B cell (primary cell): ENCODE data around the gene ZYG11A. TPM values are rescaled to one million over a fixed set of nuclear protein-coding genes. Genes with fewer than 3 reads are reported as not detected.

ENCODE experiments used
- ATAC-seq: fragments of 200-7000 bp; cut with Tn5 transposase; one replicate; pipeline ENCODE4 v1.10.0; 2021; ENCODE audit warnings: low read depth, mild to moderate bottlenecking, moderate number of reproducible peaks, moderate library complexity
- CTCF ChIA-PET: fragments of 350-600 bp; sonication (Branson Sonifier 250); formaldehyde crosslinking; loops from one replicate; lab custom pipeline; 2021; ENCODE audit warnings: antibody characterized with exemption, inconsistent platforms; lab: Charles Lee
- POLR2A ChIA-PET: fragments of 350-600 bp; sonication (Branson Sonifier 250); formaldehyde crosslinking; loops from one replicate; lab custom pipeline; 2021; ENCODE audit warnings: antibody characterized with exemption; lab: Charles Lee
- DNase-seq: peaks from one replicate; pipeline ENCODE4 v3.0.0; 2013
- H2AFZ ChIP-seq: 2 replicates; pipeline ENCODE4 v1.6.1; 2012; ENCODE audit warnings: mild to moderate bottlenecking, low read depth, low read length; ENCODE audit not compliant: insufficient read depth, poor library complexity, severe bottlenecking
- H3K27ac ChIP-seq, 2 donors: 1 replicate in 1 of 2; 2 replicates in 1 of 2; pipeline ENCODE4 v1.5.1; 2012 to 2013; ENCODE audit warnings: low read length in 2 of 2, mild to moderate bottlenecking in 2 of 2, moderate library complexity in 1 of 2
- H3K27me3 ChIP-seq, 4 experiments: fragments of 200-600 bp in 1 of 4; sonication (generic) in 1 of 4; replicated peaks in 1 of 4; 1 replicate in 2 of 4; 2 replicates in 2 of 4; pipeline versions ENCODE4 v1.6.1 to v1.7.0; 2013 to 2016; ENCODE audit warnings: low read length in 3 of 4, mild to moderate bottlenecking in 2 of 4, mixed read lengths in 1 of 4, moderate library complexity in 1 of 4; ENCODE audit not compliant: insufficient read depth in 4 of 4, control insufficient read depth in 3 of 4; ENCODE audit errors: control extremely low read depth in 1 of 4
- H3K36me3 ChIP-seq, 2 experiments: replicated peaks in 1 of 2; 1 replicate in 1 of 2; 2 replicates in 1 of 2; pipeline versions ENCODE4 v1.6.1 to v1.7.1; 2013; ENCODE audit warnings: low read length in 1 of 2; ENCODE audit not compliant: insufficient read depth in 2 of 2, control insufficient read depth in 1 of 2; ENCODE audit errors: control extremely low read depth in 1 of 2, extremely low read depth in 1 of 2
- H3K4me1 ChIP-seq, 2 donors: fragments of 200-600 bp in 1 of 2; sonication (generic) in 1 of 2; 1 replicate in 1 of 2; 2 replicates in 1 of 2; pipeline versions ENCODE4 v1.5.1 to v1.6.1; 2013 to 2017; ENCODE audit warnings: low read length in 2 of 2; ENCODE audit not compliant: control insufficient read depth in 2 of 2, insufficient read depth in 2 of 2
- H3K4me2 ChIP-seq: replicated peaks from 2 replicates; pipeline ENCODE3; 2012; ENCODE audit warnings: mild to moderate bottlenecking, low read depth, low read length; ENCODE audit not compliant: poor library complexity, severe bottlenecking
- H3K4me3 ChIP-seq, 5 experiments: fragments of 200-600 bp in 1 of 5; sonication (generic) in 1 of 5; 1 replicate in 3 of 5; 2 replicates in 2 of 5; pipeline versions ENCODE4 v1.5.1 to v1.7.0; 2011 to 2016; ENCODE audit warnings: low read length in 4 of 5, mild to moderate bottlenecking in 4 of 5, low read depth in 2 of 5, control low read depth in 1 of 5, moderate library complexity in 1 of 5; ENCODE audit not compliant: insufficient read depth in 1 of 5; ENCODE audit errors: control extremely low read depth in 1 of 5, extremely low read depth in 1 of 5
- H3K79me2 ChIP-seq: fragments of 200-600 bp; sonication (generic); one replicate; pipeline ENCODE4 v1.6.0; 2016; ENCODE audit warnings: low read length; ENCODE audit not compliant: control insufficient read depth, insufficient read depth
- H3K9ac ChIP-seq: fragments of 200-600 bp; sonication (generic); 2 replicates; pipeline ENCODE4 v1.6.1; 2017; ENCODE audit warnings: mild to moderate bottlenecking, low read length, moderate library complexity
- H3K9me3 ChIP-seq, 3 donors: one replicate each; pipeline versions ENCODE4 v1.6.1 to v1.7.1; 2013; ENCODE audit warnings: low read length in 2 of 3; ENCODE audit not compliant: control insufficient read depth in 2 of 3, insufficient read depth in 1 of 3; ENCODE audit errors: control extremely low read depth in 1 of 3
- H4K20me1 ChIP-seq: 2 replicates; pipeline ENCODE4 v1.6.0; 2012; ENCODE audit warnings: mild to moderate bottlenecking, low read length; ENCODE audit not compliant: insufficient read depth, control insufficient read depth, poor library complexity, severe bottlenecking
- H3K27ac Mint-ChIP-seq: one replicate; pipeline ENCODE4 v1.8.0; 2021; ENCODE audit warnings: mixed read lengths
- H3K27me3 Mint-ChIP-seq: one replicate; pipeline ENCODE4 v1.8.0; 2021; ENCODE audit warnings: mixed read lengths
- H3K4me1 Mint-ChIP-seq: one replicate; pipeline ENCODE4 v1.8.0; 2021; ENCODE audit warnings: mixed read lengths
- H3K4me3 Mint-ChIP-seq: one replicate; pipeline ENCODE4 v1.8.0; 2021; ENCODE audit warnings: mixed read lengths
- H3K9me3 Mint-ChIP-seq: one replicate; pipeline ENCODE4 v1.8.0; 2022; ENCODE audit warnings: mixed read lengths; ENCODE audit not compliant: insufficient read depth
- EZH2 ChIP-seq: IDR thresholded peaks from 2 replicates; pipeline ENCODE4 v1.6.1; 2012; ENCODE audit warnings: borderline replicate concordance, low read depth, mild to moderate bottlenecking, moderate library complexity, low read length; ENCODE audit not compliant: insufficient read depth, poor library complexity, severe bottlenecking
- WGBS: methylation state at CpG from one replicate; pipeline ENCODE4 v1.1.5; 2013; ENCODE audit warnings: missing lambda C conversion rate; ENCODE audit not compliant: insufficient coverage; 5-methylcytosine and 5-hydroxymethylcytosine counted together
- intact Hi-C: fragments of 100-400 bp; cut with micrococcal nuclease; formaldehyde crosslinking; loops from one replicate; pipeline ENCODE4 v1.10.0; 2022
- polyA plus RNA-seq: library from polyadenylated mRNA; depleted of rRNA; stranded (reverse); fragments of >200 nt; gene quantifications from 2 replicates; pipeline ENCODE4 v1.2.3, GENCODE V29; 2012
- total RNA-seq, 2 donors: library from RNA; stranded (reverse); fragments of 120-200 nt in 1 of 2; gene quantifications; 1 replicate in 1 of 2; 2 replicates in 1 of 2; pipeline versions ENCODE4 v1.2.3 to v1.2.4, GENCODE V29; 2013 to 2022
- TF ChIP-seq, protein P1 (sequence below): fragments of 200-600 bp; IDR thresholded peaks from one replicate; pipeline ENCODE4 v1.8.0; 2022; ENCODE audit warnings: antibody characterized with exemption, mild to moderate bottlenecking

Gene ZYG11A
- total and polyA plus RNA-seq, 2 donors (not counting 1 experiment from before 2014, with no cell fraction given) = 0.24 to 1.5 TPM

DNA sequence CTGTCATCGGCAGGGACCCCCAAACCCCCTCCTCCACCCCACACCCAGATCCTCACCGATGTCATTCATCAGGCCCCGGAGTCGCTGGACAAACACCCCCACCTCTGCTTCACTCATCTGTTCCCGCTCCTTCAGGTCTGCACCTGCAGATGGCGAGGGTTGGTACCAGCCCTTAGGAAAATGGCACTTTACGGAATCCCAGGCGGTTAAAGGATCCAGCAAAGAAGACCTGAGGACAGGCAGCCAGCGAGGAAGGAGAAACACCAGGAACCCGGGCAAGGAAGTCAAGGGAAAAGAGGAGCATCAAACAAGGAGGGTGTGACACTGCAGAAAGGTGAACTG lies 65.2 kb downstream of the ZYG11A start:
- Histone ChIP-seq H4K20me1 (no peaks in the 10 kb centered on the region), H3K9ac (no peak overlapping the region), H3K79me2 (no peaks in the 10 kb centered on the region), H3K4me1 (no peaks in the 10 kb centered on the region), H3K4me2 (no peak overlapping the region), H3K9me3 (no peaks in the 10 kb centered on the region), H3K27ac (no peak overlapping the region), H3K27me3 (no peaks in the 10 kb centered on the region), H3K36me3 (peaks cover 0 to 5% of the 10 kb centered on the region in 2 experiments), H3K4me3 (no peak overlapping the region), H2AFZ (no peak overlapping the region)
- no peak overlapping the region for H3K4me3 Mint-ChIP-seq
- ATAC-seq (no peak), DNase-seq (no peak)
- no peaks in the 10 kb centered on the region for H3K4me1 Mint-ChIP-seq
- no peaks in the 10 kb centered on the region for H3K27me3 Mint-ChIP-seq
- ChIA-PET CTCF (no interaction called here), POLR2A (no interaction called here)
- intact Hi-C loops = no loop called here
- no peaks in the 10 kb centered on the region for H3K9me3 Mint-ChIP-seq
- TF ChIP-seq, protein P1, sequence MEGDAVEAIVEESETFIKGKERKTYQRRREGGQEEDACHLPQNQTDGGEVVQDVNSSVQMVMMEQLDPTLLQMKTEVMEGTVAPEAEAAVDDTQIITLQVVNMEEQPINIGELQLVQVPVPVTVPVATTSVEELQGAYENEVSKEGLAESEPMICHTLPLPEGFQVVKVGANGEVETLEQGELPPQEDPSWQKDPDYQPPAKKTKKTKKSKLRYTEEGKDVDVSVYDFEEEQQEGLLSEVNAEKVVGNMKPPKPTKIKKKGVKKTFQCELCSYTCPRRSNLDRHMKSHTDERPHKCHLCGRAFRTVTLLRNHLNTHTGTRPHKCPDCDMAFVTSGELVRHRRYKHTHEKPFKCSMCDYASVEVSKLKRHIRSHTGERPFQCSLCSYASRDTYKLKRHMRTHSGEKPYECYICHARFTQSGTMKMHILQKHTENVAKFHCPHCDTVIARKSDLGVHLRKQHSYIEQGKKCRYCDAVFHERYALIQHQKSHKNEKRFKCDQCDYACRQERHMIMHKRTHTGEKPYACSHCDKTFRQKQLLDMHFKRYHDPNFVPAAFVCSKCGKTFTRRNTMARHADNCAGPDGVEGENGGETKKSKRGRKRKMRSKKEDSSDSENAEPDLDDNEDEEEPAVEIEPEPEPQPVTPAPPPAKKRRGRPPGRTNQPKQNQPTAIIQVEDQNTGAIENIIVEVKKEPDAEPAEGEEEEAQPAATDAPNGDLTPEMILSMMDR = no peak
- TF ChIP-seq EZH2 = no peak
- WGBS = 97% methylated on average over 8 of the region's 10 CpGs
- H3K27ac Mint-ChIP-seq = no peak overlapping the region

DNA sequence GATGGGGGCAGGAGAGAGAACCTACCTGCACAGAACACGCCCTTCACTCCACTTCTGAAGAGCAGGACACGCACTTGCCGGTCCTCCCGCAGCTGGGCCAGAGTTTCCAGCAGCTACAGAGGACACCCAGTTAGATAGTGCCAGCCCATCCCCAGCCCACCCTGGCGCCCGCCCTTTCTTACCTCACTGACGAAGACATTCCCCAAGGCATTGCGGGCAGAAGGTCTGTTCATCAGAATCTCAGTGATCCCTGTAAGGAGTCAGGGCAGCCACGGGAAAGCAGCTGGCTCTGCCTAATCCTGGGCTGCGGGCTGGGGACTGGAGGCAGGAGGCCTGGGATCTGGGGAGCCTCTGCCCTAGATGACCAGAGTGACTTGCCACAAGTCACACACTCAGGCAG lies 69.0 kb downstream of the ZYG11A start:
- no peak overlapping the region for H3K9ac ChIP-seq
- intact Hi-C loops = no loop called here
- no peak for ATAC-seq
- no peaks in the 10 kb centered on the region for H3K27me3 ChIP-seq
- Mint-ChIP-seq H3K27me3 (no peaks in the 10 kb centered on the region), H3K4me3 (no peak overlapping the region), H3K27ac (no peak overlapping the region), H3K4me1 (no peaks in the 10 kb centered on the region), H3K9me3 (no peaks in the 10 kb centered on the region)
- no peak overlapping the region for H3K4me3 ChIP-seq
- H3K9me3 ChIP-seq = no peaks in the 10 kb centered on the region
- no peaks in the 10 kb centered on the region for H3K4me1 ChIP-seq
- no peaks in the 10 kb centered on the region for H4K20me1 ChIP-seq
- POLR2A ChIA-PET = no interaction called here
- H3K79me2 ChIP-seq = no peaks in the 10 kb centered on the region
- no peak overlapping the region for H2AFZ ChIP-seq
- 90% methylated on average over 8 of the region's 10 CpGs for WGBS
- peaks cover 0 to 7% of the 10 kb centered on the region in 2 experiments for H3K36me3 ChIP-seq
- H3K27ac ChIP-seq = no peak overlapping the region
- no peak for DNase-seq
- CTCF ChIA-PET = no interaction called here
- TF ChIP-seq, protein P1 = no peak
- no peak for TF ChIP-seq EZH2
- H3K4me2 ChIP-seq = no peak overlapping the region
